Tibial nerve (tissue), 4 donors: ENCODE results near the gene ALAS1.

Experiments used
- EP300 ChIP-seq, 2 donors: sonication (generic); formaldehyde crosslinking; IDR thresholded peaks; one replicate each; pipeline ENCODE4 v1.6.1; 2017; ENCODE audit warnings: antibody characterized with exemption in 2 of 2, mild to moderate bottlenecking in 1 of 2
- POLR2A ChIP-seq, 2 donors: fragments of 450-650 bp; IDR thresholded peaks; one replicate each; pipeline ENCODE4 v1.6.1; 2017; ENCODE audit warnings: antibody characterized with exemption in 2 of 2, mild to moderate bottlenecking in 2 of 2, moderate library complexity in 2 of 2
- TF ChIP-seq, protein P1 (sequence below), 5 experiments: fragments of 200-600 bp in 3 of 5; fragments of 450-650 bp in 2 of 5; sonication (generic) in 3 of 5; IDR thresholded peaks; one replicate each; pipeline ENCODE4 v1.5.1; 2016 to 2019; ENCODE audit warnings: antibody characterized with exemption in 5 of 5, mild to moderate bottlenecking in 3 of 5, moderate library complexity in 2 of 5

DNA sequence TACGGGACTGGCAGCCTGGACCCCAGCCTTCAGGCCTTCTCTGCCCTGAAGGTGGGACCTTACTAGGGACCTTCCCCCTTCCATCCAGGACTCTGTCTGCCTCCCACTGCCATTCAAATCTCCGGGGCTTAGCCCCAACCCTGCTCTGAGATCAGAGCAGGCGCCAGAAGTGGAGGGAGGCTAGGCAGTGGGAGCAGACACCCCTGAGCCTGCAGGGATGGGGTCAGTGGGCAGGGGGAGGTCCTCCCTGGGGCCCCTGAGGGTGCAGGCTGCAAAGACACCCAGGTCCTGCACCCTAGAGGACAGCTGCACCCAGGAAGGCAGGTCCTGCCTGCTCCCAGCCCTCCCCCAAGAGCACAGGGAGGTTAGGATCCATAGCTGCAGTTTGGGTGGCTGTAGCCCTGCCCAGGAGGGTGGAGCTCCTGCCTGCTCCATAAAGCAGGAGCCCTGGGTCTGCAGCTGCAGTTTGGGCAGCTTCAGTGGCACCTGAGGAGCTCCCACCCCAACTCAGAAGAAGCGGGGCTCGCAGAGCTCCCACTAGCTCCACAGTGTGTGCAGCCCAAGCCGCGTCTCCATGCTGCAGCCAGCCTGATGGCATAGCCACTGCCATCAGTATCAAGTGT lies 35.6 kb upstream of the ALAS1 start:
- TF ChIP-seq, protein P1, sequence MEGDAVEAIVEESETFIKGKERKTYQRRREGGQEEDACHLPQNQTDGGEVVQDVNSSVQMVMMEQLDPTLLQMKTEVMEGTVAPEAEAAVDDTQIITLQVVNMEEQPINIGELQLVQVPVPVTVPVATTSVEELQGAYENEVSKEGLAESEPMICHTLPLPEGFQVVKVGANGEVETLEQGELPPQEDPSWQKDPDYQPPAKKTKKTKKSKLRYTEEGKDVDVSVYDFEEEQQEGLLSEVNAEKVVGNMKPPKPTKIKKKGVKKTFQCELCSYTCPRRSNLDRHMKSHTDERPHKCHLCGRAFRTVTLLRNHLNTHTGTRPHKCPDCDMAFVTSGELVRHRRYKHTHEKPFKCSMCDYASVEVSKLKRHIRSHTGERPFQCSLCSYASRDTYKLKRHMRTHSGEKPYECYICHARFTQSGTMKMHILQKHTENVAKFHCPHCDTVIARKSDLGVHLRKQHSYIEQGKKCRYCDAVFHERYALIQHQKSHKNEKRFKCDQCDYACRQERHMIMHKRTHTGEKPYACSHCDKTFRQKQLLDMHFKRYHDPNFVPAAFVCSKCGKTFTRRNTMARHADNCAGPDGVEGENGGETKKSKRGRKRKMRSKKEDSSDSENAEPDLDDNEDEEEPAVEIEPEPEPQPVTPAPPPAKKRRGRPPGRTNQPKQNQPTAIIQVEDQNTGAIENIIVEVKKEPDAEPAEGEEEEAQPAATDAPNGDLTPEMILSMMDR (IDR thresholded peaks at IDR 0.05), result no peak
- no peak for TF ChIP-seq POLR2A (IDR thresholded peaks at IDR 0.05)
- no peak for TF ChIP-seq EP300 (IDR thresholded peaks at IDR 0.05)
